Upper lobe of right lung (tissue), 1 donor: Measurements from ENCODE around the gene PRUNE2. TPM values are rescaled to one million over a fixed set of nuclear protein-coding genes. Genes with fewer than 3 reads are reported as not detected.

Experiments used
- ATAC-seq: fragments of 200-7000 bp; cut with Tn5 transposase; one replicate; pipeline ENCODE4 v1.9.1; 2020; ENCODE audit warnings: mild to moderate bottlenecking, moderate library complexity
- DNase-seq: peaks from one replicate; pipeline ENCODE4 v3.0.0-alpha.2; 2020
- H3K27ac ChIP-seq: fragments of 200-600 bp; one replicate; pipeline ENCODE4 v1.8.0; 2022
- H3K27me3 ChIP-seq: fragments of 200-600 bp; one replicate; pipeline ENCODE4 v1.8.0; 2022; ENCODE audit warnings: mild to moderate bottlenecking
- H3K36me3 ChIP-seq: fragments of 200-600 bp; one replicate; pipeline ENCODE4 v1.8.0; 2022
- H3K4me1 ChIP-seq: fragments of 200-600 bp; one replicate; pipeline ENCODE4 v1.8.0; 2022
- H3K4me3 ChIP-seq: fragments of 200-600 bp; one replicate; pipeline ENCODE4 v1.8.0; 2022; ENCODE audit warnings: mild to moderate bottlenecking
- H3K9me3 ChIP-seq: fragments of 200-600 bp; one replicate; pipeline ENCODE4 v1.8.0; 2022
- intact Hi-C: fragments of 100-400 bp; cut with DNase I; formaldehyde crosslinking; loops from one replicate; pipeline ENCODE4 v1.11.0; 2022
- total RNA-seq: library from RNA; stranded (reverse); fragmentation: NEBNext Ultra II Directional; extraction: Animal tissue kit (Norgen Biotek cat#: 25700); gene quantifications from one replicate; pipeline ENCODE4 v1.2.1, GENCODE V29; 2021
- TF ChIP-seq, protein P1 (sequence below): fragments of 200-600 bp; IDR thresholded peaks from one replicate; pipeline ENCODE4 v1.8.0; 2022; ENCODE audit warnings: antibody characterized with exemption
- donor health status: DM: no; HTN: yes; CAD: no; lungs with severe emphysema.

The PRUNE2 gene
- total RNA-seq, 1 donor from 2014 or later = 7.4 TPM

DNA sequence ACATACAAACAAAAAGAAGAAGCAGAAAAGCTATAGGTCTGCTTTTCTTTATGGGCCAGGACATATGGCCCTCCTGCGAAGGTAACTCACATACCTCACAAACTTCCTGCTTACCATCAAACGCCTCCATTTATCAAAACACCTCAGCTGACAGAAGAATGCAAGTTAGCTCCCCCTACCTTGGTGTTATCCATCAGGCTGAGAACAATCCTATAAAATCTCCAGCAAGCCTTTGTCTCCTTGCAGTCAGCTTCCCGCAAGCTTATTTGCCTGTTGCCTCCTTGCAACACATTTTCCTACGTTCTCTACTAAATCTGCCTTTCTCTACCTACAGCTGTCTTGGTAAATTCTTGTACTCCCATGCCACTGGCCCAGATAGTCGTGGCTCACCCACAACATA lies 164.4 kb downstream of the PRUNE2 start:
- intact Hi-C loops = no loop called here
- H3K27me3 ChIP-seq = peaks cover 3% of the 10 kb centered on the region
- ATAC-seq = no peak
- TF ChIP-seq, protein P1, sequence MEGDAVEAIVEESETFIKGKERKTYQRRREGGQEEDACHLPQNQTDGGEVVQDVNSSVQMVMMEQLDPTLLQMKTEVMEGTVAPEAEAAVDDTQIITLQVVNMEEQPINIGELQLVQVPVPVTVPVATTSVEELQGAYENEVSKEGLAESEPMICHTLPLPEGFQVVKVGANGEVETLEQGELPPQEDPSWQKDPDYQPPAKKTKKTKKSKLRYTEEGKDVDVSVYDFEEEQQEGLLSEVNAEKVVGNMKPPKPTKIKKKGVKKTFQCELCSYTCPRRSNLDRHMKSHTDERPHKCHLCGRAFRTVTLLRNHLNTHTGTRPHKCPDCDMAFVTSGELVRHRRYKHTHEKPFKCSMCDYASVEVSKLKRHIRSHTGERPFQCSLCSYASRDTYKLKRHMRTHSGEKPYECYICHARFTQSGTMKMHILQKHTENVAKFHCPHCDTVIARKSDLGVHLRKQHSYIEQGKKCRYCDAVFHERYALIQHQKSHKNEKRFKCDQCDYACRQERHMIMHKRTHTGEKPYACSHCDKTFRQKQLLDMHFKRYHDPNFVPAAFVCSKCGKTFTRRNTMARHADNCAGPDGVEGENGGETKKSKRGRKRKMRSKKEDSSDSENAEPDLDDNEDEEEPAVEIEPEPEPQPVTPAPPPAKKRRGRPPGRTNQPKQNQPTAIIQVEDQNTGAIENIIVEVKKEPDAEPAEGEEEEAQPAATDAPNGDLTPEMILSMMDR = no peak
- H3K4me1 ChIP-seq = no peaks in the 10 kb centered on the region
- no peaks in the 10 kb centered on the region for H3K9me3 ChIP-seq
- no peak for DNase-seq
- H3K36me3 ChIP-seq = no peaks in the 10 kb centered on the region
- no peak overlapping the region for H3K4me3 ChIP-seq
- H3K27ac ChIP-seq = no peak overlapping the region

DNA sequence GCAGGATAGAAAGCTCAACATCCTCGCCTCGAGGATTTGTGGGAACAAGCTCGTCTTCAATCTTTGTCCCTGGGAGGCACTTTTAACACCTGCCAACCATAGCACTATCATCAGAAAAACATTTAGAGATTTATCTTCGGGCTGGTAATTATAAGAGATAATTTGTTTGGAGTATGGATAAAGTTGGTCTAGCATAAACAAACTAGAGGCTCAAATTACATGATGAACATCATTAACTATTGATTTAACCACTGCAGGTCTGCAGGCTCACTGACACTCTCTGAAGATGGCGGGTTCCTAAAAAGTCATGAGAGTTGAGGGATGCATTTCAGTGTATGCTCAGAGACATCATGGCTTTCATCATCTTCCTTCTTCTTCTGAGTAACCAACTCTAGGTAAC lies 167.5 kb downstream of the PRUNE2 start:
- no peaks in the 10 kb centered on the region for H3K9me3 ChIP-seq
- ATAC-seq = no peak
- H3K27me3 ChIP-seq = peaks cover 3% of the 10 kb centered on the region
- no peak overlapping the region for H3K27ac ChIP-seq
- DNase-seq = no peak
- TF ChIP-seq, protein P1 = no peak
- H3K36me3 ChIP-seq = no peaks in the 10 kb centered on the region
- intact Hi-C loops = no loop called here
- H3K4me3 ChIP-seq = no peak overlapping the region
- no peaks in the 10 kb centered on the region for H3K4me1 ChIP-seq

GRCh38 chr9:76737154-76737902 lies 168.6 kb downstream of the PRUNE2 start:
- TF ChIP-seq, protein P1 = no peak
- intact Hi-C loops = no loop called here
- no peaks in the 10 kb centered on the region for H3K36me3 ChIP-seq
- no peak for ATAC-seq
- H3K27ac ChIP-seq = no peak overlapping the region
- no peaks in the 10 kb centered on the region for H3K9me3 ChIP-seq
- DNase-seq = no peak
- H3K4me3 ChIP-seq = no peak overlapping the region
- no peaks in the 10 kb centered on the region for H3K4me1 ChIP-seq
- H3K27me3 ChIP-seq = peaks cover 3% of the 10 kb centered on the region

- Histone ChIP-seq H3K9me3 (no peaks in the 10 kb centered on the region), H3K27ac (no peak overlapping the region), H3K36me3 (no peaks in the 10 kb centered on the region), H3K4me1 (no peaks in the 10 kb centered on the region), H3K27me3 (no peaks in the 10 kb centered on the region), H3K4me3 (no peak overlapping the region)
- no peak for ATAC-seq
- intact Hi-C loops = no loop called here
- TF ChIP-seq, protein P1 = no peak
- DNase-seq = no peak
Observed at GRCh38 chr9:76734716-76735115, 171.2 kb downstream of the PRUNE2 start.

DNA sequence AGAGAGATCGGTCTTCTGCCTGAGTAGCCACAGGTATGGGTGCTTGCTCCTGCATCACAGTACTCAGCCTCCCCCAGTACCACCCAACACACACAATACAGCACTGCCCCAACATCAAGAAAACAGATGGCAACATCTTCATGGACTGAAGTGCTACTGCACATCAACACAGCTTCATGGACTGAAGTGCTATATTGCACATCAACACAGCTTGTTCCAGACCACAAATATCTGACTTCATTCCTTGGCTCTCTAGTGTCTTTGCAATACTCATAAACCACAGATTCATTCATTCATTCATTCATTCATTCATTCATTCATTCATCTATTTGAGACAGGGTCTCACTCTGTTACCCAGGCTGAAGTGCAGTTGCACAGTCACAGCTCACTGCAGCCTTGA lies 172.8 kb downstream of the PRUNE2 start:
- Histone ChIP-seq H3K27me3 (no peaks in the 10 kb centered on the region), H3K4me1 (no peaks in the 10 kb centered on the region), H3K4me3 (no peak overlapping the region), H3K27ac (no peak overlapping the region), H3K9me3 (no peaks in the 10 kb centered on the region), H3K36me3 (no peaks in the 10 kb centered on the region)
- ATAC-seq (no peak), DNase-seq (no peak)
- intact Hi-C loops = no loop called here
- TF ChIP-seq, protein P1 = no peak
